ENCODE measurements around the gene NKAIN1. TPM values are rescaled to one million over a fixed set of nuclear protein-coding genes. Genes with fewer than 3 reads are reported as not detected.

NKAIN1 gene
- total RNA-seq, 2 experiments from 2014 or later: not detected

DNA sequence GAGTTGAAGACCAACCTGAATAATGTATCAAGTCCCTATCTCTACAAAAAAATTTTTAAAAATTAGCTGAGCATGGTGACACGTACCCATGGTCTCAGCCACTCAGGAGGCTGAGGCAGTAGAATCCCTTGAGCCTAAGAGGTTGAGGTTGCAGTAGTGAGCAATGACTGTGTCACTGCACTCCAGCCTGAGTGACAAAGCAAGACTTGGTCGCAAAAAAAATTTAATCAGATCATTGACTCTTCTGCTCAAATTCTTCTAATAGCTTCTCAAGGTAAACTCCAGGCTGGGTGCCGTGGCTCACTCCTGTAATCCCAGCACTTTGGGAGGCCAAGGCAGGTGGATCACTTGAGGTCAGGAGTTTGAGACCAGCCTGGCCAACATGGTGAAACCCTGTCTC lies 88.3 kb downstream of the NKAIN1 start:
- TF ChIP-seq, protein P1, sequence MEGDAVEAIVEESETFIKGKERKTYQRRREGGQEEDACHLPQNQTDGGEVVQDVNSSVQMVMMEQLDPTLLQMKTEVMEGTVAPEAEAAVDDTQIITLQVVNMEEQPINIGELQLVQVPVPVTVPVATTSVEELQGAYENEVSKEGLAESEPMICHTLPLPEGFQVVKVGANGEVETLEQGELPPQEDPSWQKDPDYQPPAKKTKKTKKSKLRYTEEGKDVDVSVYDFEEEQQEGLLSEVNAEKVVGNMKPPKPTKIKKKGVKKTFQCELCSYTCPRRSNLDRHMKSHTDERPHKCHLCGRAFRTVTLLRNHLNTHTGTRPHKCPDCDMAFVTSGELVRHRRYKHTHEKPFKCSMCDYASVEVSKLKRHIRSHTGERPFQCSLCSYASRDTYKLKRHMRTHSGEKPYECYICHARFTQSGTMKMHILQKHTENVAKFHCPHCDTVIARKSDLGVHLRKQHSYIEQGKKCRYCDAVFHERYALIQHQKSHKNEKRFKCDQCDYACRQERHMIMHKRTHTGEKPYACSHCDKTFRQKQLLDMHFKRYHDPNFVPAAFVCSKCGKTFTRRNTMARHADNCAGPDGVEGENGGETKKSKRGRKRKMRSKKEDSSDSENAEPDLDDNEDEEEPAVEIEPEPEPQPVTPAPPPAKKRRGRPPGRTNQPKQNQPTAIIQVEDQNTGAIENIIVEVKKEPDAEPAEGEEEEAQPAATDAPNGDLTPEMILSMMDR (conservative IDR thresholded peaks at IDR 0.05; ENCODE audit: low read length): no peak
- TF ChIP-seq EZH2phosphoT487 (IDR thresholded peaks at IDR 0.05; ENCODE audit: borderline replicate concordance, low read depth, low read length): no peak
- BruUV-seq (replicated peaks): no TSS peak
- H3K79me2 ChIP-seq (ENCODE audit: insufficient read depth, low read depth, low read length): no peaks in the 10 kb centered on the region
- H3K4me2 ChIP-seq (ENCODE audit: low read length): no peak overlapping the region
- H2AFZ ChIP-seq (ENCODE audit: low read length): no peak overlapping the region
- peaks cover 23% of the 10 kb centered on the region for H3K4me1 ChIP-seq (ENCODE audit: insufficient read depth, low read length, poor library complexity, severe bottlenecking)
- no peaks in the 10 kb centered on the region for H3K9me2 ChIP-seq (ENCODE audit: insufficient read depth, low read length)
- no peaks in the 10 kb centered on the region for H3K9me3 ChIP-seq (ENCODE audit: low read length)
- DNase-seq (ENCODE audit: low spot score): no peak
- intact Hi-C loops (cut with micrococcal nuclease; ENCODE audit: unreplicated experiment): no loop called here
- CTCF ChIA-PET (ENCODE audit: unreplicated experiment): no interaction called here
- no peaks in the 10 kb centered on the region for H3K36me3 ChIP-seq (ENCODE audit: insufficient read depth, low read length)
- no peak overlapping the region for H3K27ac ChIP-seq (ENCODE audit: low read depth, low read length, poor library complexity, severe bottlenecking)
- no peak overlapping the region for H3K4me3 ChIP-seq (ENCODE audit: low read depth, low read length, poor library complexity, severe bottlenecking)
- POLR2A ChIA-PET: interaction anchor here (0.6 to 1.2 kb wide), 3 partner anchors 16 to 85 kb away, joined by 3 read pairs; no protein-coding TSS in a partner anchor
- H4K20me1 ChIP-seq (ENCODE audit: insufficient read depth, low read length): no peaks in the 10 kb centered on the region

DNA sequence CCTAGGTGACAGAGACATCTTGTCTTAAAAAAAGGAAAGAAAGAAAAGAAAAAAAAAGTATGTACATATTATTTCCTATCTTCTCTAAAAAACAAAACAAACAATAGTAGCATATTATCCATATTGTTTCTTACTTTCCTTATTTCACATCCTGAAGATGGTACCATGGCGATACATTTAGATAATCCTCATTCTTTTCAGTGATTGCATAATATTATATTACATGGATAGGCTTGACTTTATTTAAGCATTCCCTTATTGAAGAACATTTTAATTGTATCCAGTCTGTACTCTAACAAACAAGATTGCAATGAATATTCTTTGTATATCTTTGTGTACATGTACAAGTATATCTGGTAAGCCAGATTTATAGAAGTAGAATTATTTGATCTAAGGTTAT lies 91.3 kb downstream of the NKAIN1 start:
- intact Hi-C loops (cut with micrococcal nuclease; ENCODE audit: unreplicated experiment): no loop called here
- H3K79me2 ChIP-seq (ENCODE audit: insufficient read depth, low read depth, low read length): no peaks in the 10 kb centered on the region
- no peaks in the 10 kb centered on the region for H3K9me2 ChIP-seq (ENCODE audit: insufficient read depth, low read length)
- DNase-seq (ENCODE audit: low spot score): no peak
- no peak overlapping the region for H3K4me2 ChIP-seq (ENCODE audit: low read length)
- BruUV-seq (replicated peaks): no TSS peak
- H3K27ac ChIP-seq (ENCODE audit: low read depth, low read length, poor library complexity, severe bottlenecking): no peak overlapping the region
- no peak overlapping the region for H3K4me3 ChIP-seq (ENCODE audit: low read depth, low read length, poor library complexity, severe bottlenecking)
- ChIA-PET POLR2A (interaction anchor here (0.7 kb wide), 1 partner anchor 162 kb away, joined by 3 read pairs; no protein-coding TSS in a partner anchor), CTCF (ENCODE audit: unreplicated experiment) (no interaction called here)
- H3K9me3 ChIP-seq (ENCODE audit: low read length): no peaks in the 10 kb centered on the region
- H3K36me3 ChIP-seq (ENCODE audit: insufficient read depth, low read length): no peaks in the 10 kb centered on the region
- peaks cover 9% of the 10 kb centered on the region for H3K4me1 ChIP-seq (ENCODE audit: insufficient read depth, low read length, poor library complexity, severe bottlenecking)
- no peak overlapping the region for H2AFZ ChIP-seq (ENCODE audit: low read length)
- no peaks in the 10 kb centered on the region for H4K20me1 ChIP-seq (ENCODE audit: insufficient read depth, low read length)
- TF ChIP-seq, protein P1 (conservative IDR thresholded peaks at IDR 0.05; ENCODE audit: low read length): no peak
- TF ChIP-seq EZH2phosphoT487 (IDR thresholded peaks at IDR 0.05; ENCODE audit: borderline replicate concordance, low read depth, low read length): no peak

DNA sequence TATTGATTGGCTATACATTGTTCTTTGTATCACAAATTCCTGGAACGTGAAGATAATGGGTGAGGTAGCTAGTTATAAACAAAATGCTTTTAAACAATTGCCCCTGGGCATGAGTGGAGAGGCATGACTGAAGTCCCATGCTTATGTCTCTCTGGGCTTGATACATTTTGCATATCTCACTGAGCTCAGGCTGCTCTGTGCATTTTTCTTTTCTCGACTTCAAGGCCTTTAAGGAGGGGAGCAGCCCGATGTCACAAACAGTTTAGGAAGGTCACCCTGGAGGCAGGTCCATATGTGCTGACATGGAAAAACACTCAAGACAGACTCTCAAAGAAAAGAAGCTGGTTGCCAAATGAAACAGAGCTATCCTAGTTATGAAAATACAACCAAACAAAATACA lies 94.0 kb downstream of the NKAIN1 start:
- Histone ChIP-seq H2AFZ (ENCODE audit: low read length) (no peak overlapping the region), H4K20me1 (ENCODE audit: insufficient read depth, low read length) (no peaks in the 10 kb centered on the region), H3K4me1 (ENCODE audit: insufficient read depth, low read length, poor library complexity, severe bottlenecking) (no peaks in the 10 kb centered on the region), H3K9me3 (ENCODE audit: low read length) (no peaks in the 10 kb centered on the region), H3K4me2 (ENCODE audit: low read length) (no peak overlapping the region), H3K4me3 (ENCODE audit: low read depth, low read length, poor library complexity, severe bottlenecking) (no peak overlapping the region), H3K9me2 (ENCODE audit: insufficient read depth, low read length) (no peaks in the 10 kb centered on the region), H3K36me3 (ENCODE audit: insufficient read depth, low read length) (no peaks in the 10 kb centered on the region), H3K79me2 (ENCODE audit: insufficient read depth, low read depth, low read length) (no peaks in the 10 kb centered on the region), H3K27ac (ENCODE audit: low read depth, low read length, poor library complexity, severe bottlenecking) (no peak overlapping the region)
- DNase-seq (ENCODE audit: low spot score): no peak
- ChIA-PET POLR2A (interaction anchor here (1.1 kb wide), 1 partner anchor 22 kb away, joined by 3 read pairs; no protein-coding TSS in a partner anchor), CTCF (ENCODE audit: unreplicated experiment) (no interaction called here)
- TF ChIP-seq, protein P1 (conservative IDR thresholded peaks at IDR 0.05; ENCODE audit: low read length): no peak
- TF ChIP-seq EZH2phosphoT487 (IDR thresholded peaks at IDR 0.05; ENCODE audit: borderline replicate concordance, low read depth, low read length): no peak
- BruUV-seq (replicated peaks): no TSS peak
- intact Hi-C loops (cut with micrococcal nuclease; ENCODE audit: unreplicated experiment): no loop called here

All from OCI-LY7 (cell line).